Esophagus mucosa (tissue), 1 donor: Measurements from ENCODE around the gene CTRB1. TPM values are rescaled to one million over a fixed set of nuclear protein-coding genes. Genes with fewer than 3 reads are reported as not detected.
A peak's percentile ranks its signal among the peaks of the same experiment; 100 is the strongest.
"Not testable (repeated sequence)": the region's sequence is repeated elsewhere in the genome, so short reads cannot be mapped to it uniquely, and the experiment has no call there.

Experiments used
- ATAC-seq: fragments of 200-7000 bp; cut with Tn5 transposase; one replicate; pipeline ENCODE4 v1.9.1; 2020
- total RNA-seq: library from RNA; stranded (reverse); gene quantifications from one replicate; pipeline ENCODE4 v1.2.4, GENCODE V29; 2023
- donor health status: DM: yes; HTN: yes; CAD: no.

The CTRB1 gene
- total RNA-seq, 1 donor from 2014 or later: 0.44 TPM

GRCh38 chr16:75241955-75242354 lies 23.2 kb downstream of the CTRB1 start:
- no peak for ATAC-seq

- ATAC-seq: not testable (repeated sequence)
Measured at GRCh38 chr16:75242436-75243078, 23.8 kb downstream of the CTRB1 start.

- no peak for ATAC-seq
Measured at GRCh38 chr16:75243667-75244224, 25.0 kb downstream of the CTRB1 start.

- no peak for ATAC-seq
Measured at GRCh38 chr16:75244225-75244809, 25.5 kb downstream of the CTRB1 start.

GRCh38 chr16:75244844-75245758 lies 26.3 kb downstream of the CTRB1 start:
- ATAC-seq: peak; percentile 54

- ATAC-seq: no peak
Measured at GRCh38 chr16:75246504-75247205, 27.9 kb downstream of the CTRB1 start.

GRCh38 chr16:75247249-75247648 lies 28.5 kb downstream of the CTRB1 start:
- ATAC-seq: no peak

- no peak for ATAC-seq
Measured at GRCh38 chr16:75248142-75248535, 29.4 kb downstream of the CTRB1 start.

- ATAC-seq: no peak
Measured at GRCh38 chr16:75248536-75249380, 30.0 kb downstream of the CTRB1 start.

GRCh38 chr16:75249441-75249840 lies 30.7 kb downstream of the CTRB1 start:
- no peak for ATAC-seq

GRCh38 chr16:75250089-75250808 lies 31.5 kb downstream of the CTRB1 start:
- peak; percentile 49 for ATAC-seq

- peak; percentile 25 for ATAC-seq
Measured at GRCh38 chr16:75250809-75251279, 32.1 kb downstream of the CTRB1 start.

GRCh38 chr16:75251280-75252048 lies 32.7 kb downstream of the CTRB1 start, which contains the start of gene BCAR1:
TSS of gene BCAR1 (minus strand) at chr16:75251624. CDS start at chr16:75251482, 142 bp downstream.
- peak; percentile 61 for ATAC-seq

GRCh38 chr16:75252049-75252864 lies 33.5 kb downstream of the CTRB1 start:
- no peak for ATAC-seq

- no peak for ATAC-seq
Measured at GRCh38 chr16:75252946-75253911, 34.4 kb downstream of the CTRB1 start.

- peak; percentile 78 for ATAC-seq
Measured at GRCh38 chr16:75254359-75254837, 35.6 kb downstream of the CTRB1 start.

GRCh38 chr16:75256059-75256571 lies 37.3 kb downstream of the CTRB1 start:
- ATAC-seq: no peak
